GM23338 (cell line): Measurements from ENCODE around the gene RHOD. TPM values are rescaled to one million over a fixed set of nuclear protein-coding genes. Genes with fewer than 3 reads are reported as not detected.

Experiments used
- ATAC-seq: fragments of 200-7000 bp; cut with Tn5 transposase; 3 replicates; pipeline ENCODE4 v1.9.1; 2020
- DNase-seq: peaks from one replicate; pipeline ENCODE4 v3.0.0-alpha.2; 2015; ENCODE audit warnings: low spot score
- H2AFZ ChIP-seq: fragments of 200-600 bp; sonication (generic); 2 replicates; pipeline ENCODE4 v1.8.0; 2016; ENCODE audit warnings: antibody characterized with exemption, mild to moderate bottlenecking, moderate library complexity
- H3F3A ChIP-seq: fragments of 200-600 bp; sonication (generic); replicated peaks from 2 replicates; pipeline ENCODE4 v1.8.0; 2017; ENCODE audit warnings: antibody characterized with exemption, mixed run types, low read depth
- H3K27ac ChIP-seq: fragments of 200-600 bp; sonication (generic); 2 replicates; pipeline ENCODE4 v1.6.1; 2016; ENCODE audit warnings: low read depth
- H3K27me3 ChIP-seq: fragments of 200-600 bp; sonication (generic); 2 replicates; pipeline ENCODE4 v1.8.0; 2016; ENCODE audit warnings: mild to moderate bottlenecking, mixed run types, moderate library complexity; ENCODE audit not compliant: insufficient read depth
- H3K36me3 ChIP-seq: fragments of 200-600 bp; sonication (generic); 2 replicates; pipeline ENCODE4 v1.8.0; 2016; ENCODE audit warnings: mild to moderate bottlenecking; ENCODE audit not compliant: insufficient read depth
- H3K4me1 ChIP-seq: fragments of 200-600 bp; sonication (generic); 2 replicates; pipeline ENCODE4 v1.8.0; 2016; ENCODE audit warnings: mild to moderate bottlenecking, moderate library complexity; ENCODE audit not compliant: insufficient read depth
- H3K4me2 ChIP-seq: fragments of 200-600 bp; sonication (generic); 2 replicates; pipeline ENCODE4 v1.7.1; 2017; ENCODE audit warnings: mixed run types
- H3K4me3 ChIP-seq: fragments of 200-600 bp; sonication (generic); 2 replicates; pipeline ENCODE4 v1.6.1; 2016; ENCODE audit warnings: mixed run types
- H3K79me2 ChIP-seq: fragments of 200-600 bp; sonication (generic); replicated peaks from 2 replicates; pipeline ENCODE4 v1.8.0; 2017; ENCODE audit warnings: mild to moderate bottlenecking; ENCODE audit not compliant: insufficient read depth
- H3K9me2 ChIP-seq: fragments of 200-600 bp; sonication (generic); 2 replicates; pipeline ENCODE4 v1.8.0; 2017; ENCODE audit not compliant: insufficient read depth
- H4K20me1 ChIP-seq: fragments of 200-600 bp; sonication (generic); replicated peaks from 2 replicates; pipeline ENCODE4 v1.8.0; 2017; ENCODE audit warnings: mild to moderate bottlenecking; ENCODE audit not compliant: insufficient read depth
- H3K27ac Mint-ChIP-seq: 2 replicates; pipeline ENCODE4 v1.8.0; 2020; ENCODE audit warnings: inconsistent platforms, mild to moderate bottlenecking, moderate library complexity, mixed read lengths
- H3K27me3 Mint-ChIP-seq: 3 replicates; pipeline ENCODE4 v1.8.0; 2022; ENCODE audit warnings: low read depth, mild to moderate bottlenecking, moderate library complexity, mixed read lengths, inconsistent platforms; ENCODE audit not compliant: insufficient read depth, poor library complexity
- H3K36me3 Mint-ChIP-seq: 3 replicates; pipeline ENCODE4 v1.8.0; 2021; ENCODE audit warnings: low read depth, mild to moderate bottlenecking, inconsistent platforms, moderate library complexity, mixed read lengths
- H3K4me1 Mint-ChIP-seq: 3 replicates; pipeline ENCODE4 v1.8.0; 2020; ENCODE audit warnings: mild to moderate bottlenecking, inconsistent platforms, mixed read lengths
- H3K4me3 Mint-ChIP-seq: 3 replicates; pipeline ENCODE4 v1.8.0; 2021; ENCODE audit warnings: moderate library complexity, mild to moderate bottlenecking, inconsistent platforms, mixed read lengths
- H3K9me3 Mint-ChIP-seq: 3 replicates; pipeline ENCODE4 v1.8.0; 2020; ENCODE audit warnings: moderate library complexity, mild to moderate bottlenecking, inconsistent platforms, mixed read lengths
- REST ChIP-seq: IDR thresholded peaks from one replicate; pipeline ENCODE4 v1.6.1; 2018; ENCODE audit warnings: antibody characterized with exemption; ENCODE audit not compliant: unreplicated experiment
- STAT1 ChIP-seq: IDR thresholded peaks from one replicate; pipeline ENCODE4 v1.6.1; 2016; ENCODE audit warnings: antibody characterized with exemption; ENCODE audit not compliant: unreplicated experiment
- ZNF114 ChIP-seq: fragments of 250-450 bp; sonication (Bioruptor Pico); IDR thresholded peaks from 2 replicates; pipeline ENCODE4 v1.5.0; 2020; ENCODE audit warnings: mild to moderate bottlenecking, moderate library complexity
- ZNF462 ChIP-seq: fragments of 250-450 bp; sonication (Bioruptor Pico); IDR thresholded peaks from 2 replicates; pipeline ENCODE4 v1.5.0; 2020; ENCODE audit warnings: mild to moderate bottlenecking, moderate library complexity
- polyA plus RNA-seq: library from polyadenylated mRNA; unstranded; fragments of >200 nt; fragmentation: Nextera tagmentation; extraction: Ambion mirVana; gene quantifications from 2 replicates; pipeline ENCODE4 v1.2.1, GENCODE V29; 2016
- total RNA-seq: library from RNA; depleted of rRNA; stranded (reverse); fragments of >200 nt; shearing (Covaris generic); gene quantifications from 2 replicates; pipeline ENCODE4 v1.2.3, GENCODE V29; 2014

RHOD gene
- total and polyA plus RNA-seq, 2 experiments from 2014 or later = 13.8 to 16.2 TPM

- no peak for TF ChIP-seq ZNF462 (CRISPR knock-in tag)
Measured at GRCh38 chr11:67114275-67114896, 57.7 kb downstream of the RHOD start (continued).

GRCh38 chr11:67116758-67117105 lies 60.1 kb downstream of the RHOD start:
- no peaks in the 10 kb centered on the region for H3K36me3 ChIP-seq
- Mint-ChIP-seq H3K4me1 (peaks cover 34% of the 10 kb centered on the region), H3K36me3 (peaks cover 10% of the 10 kb centered on the region), H3K27ac (no peak overlapping the region), H3K4me3 (peak overlapping the region; percentile 79; the same call in 1 of the 3 replicates), H3K9me3 (0 out of 3 replicates have a peak, but pooled peaks cover 2% of the 10 kb centered on the region), H3K27me3 (peaks cover 5% of the 10 kb centered on the region)
- H3K27ac ChIP-seq = no peak overlapping the region
- peaks cover 22% of the 10 kb centered on the region for H3K79me2 ChIP-seq
- H3K4me2 ChIP-seq = peak overlapping the region; percentile 79
- no peak overlapping the region for H2AFZ ChIP-seq
- DNase-seq (no peak), ATAC-seq (no peak)
- H3K27me3 ChIP-seq = peaks cover 10% of the 10 kb centered on the region
- H4K20me1 ChIP-seq = peaks cover 6% of the 10 kb centered on the region; the same call in 1 of the 2 replicates
- H3F3A ChIP-seq = 0 out of 2 replicates have a peak, but pooled peaks cover 6% of the 10 kb centered on the region
- no peaks in the 10 kb centered on the region for H3K9me2 ChIP-seq
- H3K4me1 ChIP-seq = peaks cover 24% of the 10 kb centered on the region
- H3K4me3 ChIP-seq = peak overlapping the region; percentile 53; the same call in 1 of the 2 replicates
- TF ChIP-seq STAT1 (no peak), ZNF462 (CRISPR knock-in tag) (no peak), ZNF114 (CRISPR knock-in tag) (no peak), REST (no peak)
